Measurements from ENCODE around the gene SOX4. TPM values are rescaled to one million over a fixed set of nuclear protein-coding genes. Genes with fewer than 3 reads are reported as not detected.

SOX4 gene
- total RNA-seq, 1 donor from 2014 or later: 1.2 TPM

GRCh38 chr6:21639316-21639715 is 45.8 kb downstream of the SOX4 start:
- H3K27ac Mint-ChIP-seq: no peak overlapping the region
- H3K27me3 Mint-ChIP-seq (ENCODE audit: insufficient read depth): no peaks in the 10 kb centered on the region
- H3K36me3 Mint-ChIP-seq (ENCODE audit: low read depth): no peaks in the 10 kb centered on the region
- intact Hi-C loops (cut with micrococcal nuclease): no loop called here
- H3K9me3 Mint-ChIP-seq: no peaks in the 10 kb centered on the region
- H3K4me3 Mint-ChIP-seq: no peak overlapping the region
- DNase-seq (ENCODE audit: low spot score): no peak
- no peaks in the 10 kb centered on the region for H3K4me1 Mint-ChIP-seq (ENCODE audit: low read depth)
